ENCODE results near the gene NEMF. TPM values are rescaled to one million over a fixed set of nuclear protein-coding genes. Genes with fewer than 3 reads are reported as not detected.

NEMF gene
- total and polyA plus RNA-seq, 2 donors (not counting 1 experiment from before 2014, with no cell fraction given): 26.7 to 127 TPM

DNA sequence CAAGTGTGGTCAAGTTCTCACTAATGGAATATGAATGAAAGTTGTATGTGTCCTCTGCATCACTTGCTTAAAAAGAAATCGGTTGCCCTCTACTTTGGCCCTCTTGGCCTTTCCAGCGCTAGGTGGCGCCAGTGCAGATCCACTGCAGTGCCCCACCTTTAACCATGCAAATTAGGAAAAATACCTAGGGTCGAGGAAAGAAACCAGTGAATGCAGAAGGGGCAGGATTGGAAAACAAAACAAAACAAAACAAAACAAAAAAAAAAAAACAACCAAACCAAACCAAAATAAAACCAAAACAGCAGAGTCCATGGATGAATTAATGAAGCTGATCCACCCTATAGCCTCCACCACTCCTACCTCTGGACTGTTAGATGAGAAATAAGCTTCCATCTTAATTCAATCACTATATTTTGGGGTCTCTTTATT is 12.9 kb upstream of the NEMF start:
- Mint-ChIP-seq H3K9me3 (ENCODE audit: insufficient read depth) (no peaks in the 10 kb centered on the region), H3K4me3 (no peak overlapping the region), H3K27me3 (no peaks in the 10 kb centered on the region), H3K4me1 (peaks cover 41% of the 10 kb centered on the region), H3K27ac (no peak overlapping the region)
- Histone ChIP-seq H2AFZ (ENCODE audit: insufficient read depth, low read depth, low read length, poor library complexity, severe bottlenecking) (no peak overlapping the region), H3K36me3 (replicated peaks in 1 of 2; ENCODE audit: control extremely low read depth in 1 of 2, control insufficient read depth in 1 of 2, extremely low read depth in 1 of 2, insufficient read depth in 2 of 2, low read length in 1 of 2) (no peaks in the 10 kb centered on the region), H4K20me1 (ENCODE audit: control insufficient read depth, insufficient read depth, low read length, poor library complexity, severe bottlenecking) (no peaks in the 10 kb centered on the region), H3K9ac (ENCODE audit: low read length) (no peak overlapping the region), H3K79me2 (ENCODE audit: control insufficient read depth, insufficient read depth, low read length) (peaks cover 27% of the 10 kb centered on the region), H3K4me1 (ENCODE audit: control insufficient read depth in 2 of 2, insufficient read depth in 2 of 2, low read length in 2 of 2) (peaks cover 52 to 64% of the 10 kb centered on the region in 2 donors), H3K9me3 (ENCODE audit: control extremely low read depth in 1 of 3, control insufficient read depth in 2 of 3, insufficient read depth in 1 of 3, low read length in 2 of 3) (no peaks in the 10 kb centered on the region), H3K27ac (ENCODE audit: low read length in 2 of 2) (peak overlapping the region; percentile 33 to 99), H3K4me3 (ENCODE audit: control extremely low read depth in 1 of 5, extremely low read depth in 1 of 5, insufficient read depth in 1 of 5, low read depth in 2 of 5, low read length in 4 of 5) (no peak overlapping the region), H3K4me2 (replicated peaks; ENCODE audit: low read depth, low read length, poor library complexity, severe bottlenecking) (peak overlapping the region; percentile 61), H3K27me3 (replicated peaks in 1 of 4; ENCODE audit: control extremely low read depth in 1 of 4, control insufficient read depth in 3 of 4, insufficient read depth in 4 of 4, low read length in 3 of 4) (no peaks in the 10 kb centered on the region)
- DNase-seq (peak; percentile 87), ATAC-seq (ENCODE audit: low read depth) (no peak)
- intact Hi-C loops (cut with micrococcal nuclease): loop anchor here (1.0 to 10.0 kb wide), 4 partner anchors 95 to 959 kb away; no protein-coding TSS in a partner anchor
- TF ChIP-seq EZH2 (IDR thresholded peaks at IDR 0.05; ENCODE audit: borderline replicate concordance, insufficient read depth, low read depth, low read length, poor library complexity, severe bottlenecking): no peak
- TF ChIP-seq, protein P1, sequence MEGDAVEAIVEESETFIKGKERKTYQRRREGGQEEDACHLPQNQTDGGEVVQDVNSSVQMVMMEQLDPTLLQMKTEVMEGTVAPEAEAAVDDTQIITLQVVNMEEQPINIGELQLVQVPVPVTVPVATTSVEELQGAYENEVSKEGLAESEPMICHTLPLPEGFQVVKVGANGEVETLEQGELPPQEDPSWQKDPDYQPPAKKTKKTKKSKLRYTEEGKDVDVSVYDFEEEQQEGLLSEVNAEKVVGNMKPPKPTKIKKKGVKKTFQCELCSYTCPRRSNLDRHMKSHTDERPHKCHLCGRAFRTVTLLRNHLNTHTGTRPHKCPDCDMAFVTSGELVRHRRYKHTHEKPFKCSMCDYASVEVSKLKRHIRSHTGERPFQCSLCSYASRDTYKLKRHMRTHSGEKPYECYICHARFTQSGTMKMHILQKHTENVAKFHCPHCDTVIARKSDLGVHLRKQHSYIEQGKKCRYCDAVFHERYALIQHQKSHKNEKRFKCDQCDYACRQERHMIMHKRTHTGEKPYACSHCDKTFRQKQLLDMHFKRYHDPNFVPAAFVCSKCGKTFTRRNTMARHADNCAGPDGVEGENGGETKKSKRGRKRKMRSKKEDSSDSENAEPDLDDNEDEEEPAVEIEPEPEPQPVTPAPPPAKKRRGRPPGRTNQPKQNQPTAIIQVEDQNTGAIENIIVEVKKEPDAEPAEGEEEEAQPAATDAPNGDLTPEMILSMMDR (IDR thresholded peaks at IDR 0.05): peak; percentile 93
- 0% methylated on average over 1 of the region's 4 CpGs for WGBS (ENCODE audit: insufficient coverage)
- ChIA-PET CTCF (interaction anchor here (0.5 to 10.0 kb wide), 33 partner anchors 10 to 257 kb away, joined by 3 to 182 read pairs (median 5); partner anchors contain the start of genes ARF6, NEMF, POLE2 and VCPKMT), POLR2A (interaction anchor here (0.7 to 3.9 kb wide), 5 partner anchors 27 to 222 kb away, joined by 3 to 45 read pairs (median 3); partner anchors contain the start of gene ARF6)

Data from B cell (primary cell).